Left ventricle myocardium inferior (tissue), 1 donor: ENCODE data around the gene SLC1A7. TPM values are rescaled to one million over a fixed set of nuclear protein-coding genes. Genes with fewer than 3 reads are reported as not detected.
"Not testable (repeated sequence)": the region's sequence is repeated elsewhere in the genome, so short reads cannot be mapped to it uniquely, and the experiment has no call there.

ENCODE experiments used
- DNase-seq: peaks from one replicate; pipeline ENCODE4 v3.0.0-alpha.2; 2020
- H3K27ac ChIP-seq: fragments of 200-600 bp; replicated peaks from 2 replicates; pipeline ENCODE4 v1.8.0; 2021
- H3K27me3 ChIP-seq: fragments of 200-600 bp; 2 replicates; pipeline ENCODE4 v1.8.0; 2021; ENCODE audit warnings: low read depth
- H3K36me3 ChIP-seq: fragments of 200-600 bp; 2 replicates; pipeline ENCODE4 v1.8.0; 2021
- H3K4me1 ChIP-seq: fragments of 200-600 bp; 2 replicates; pipeline ENCODE4 v1.8.0; 2021
- H3K4me3 ChIP-seq: fragments of 200-600 bp; 2 replicates; pipeline ENCODE4 v1.8.0; 2021; ENCODE audit warnings: mild to moderate bottlenecking, moderate library complexity
- H3K9me3 ChIP-seq: fragments of 200-600 bp; replicated peaks from 2 replicates; pipeline ENCODE4 v1.8.0; 2021
- intact Hi-C: fragments of 100-400 bp; cut with micrococcal nuclease; formaldehyde crosslinking; loops from one replicate; pipeline ENCODE4 v1.11.0; 2022
- total RNA-seq: library from RNA; stranded (reverse); fragmentation: NEBNext Ultra II Directional; extraction: Animal tissue kit (Norgen Biotek cat#: 25700); gene quantifications from one replicate; pipeline ENCODE4 v1.2.1, GENCODE V29; 2021
- TF ChIP-seq, protein P1 (sequence below): fragments of 200-600 bp; IDR thresholded peaks from 2 replicates; pipeline ENCODE4 v1.8.0; 2021; ENCODE audit warnings: antibody characterized with exemption, mild to moderate bottlenecking, borderline replicate concordance
- donor health status: DM: no; HTN: yes; CAD: no; lungs with severe emphysema.

Gene SLC1A7
- total RNA-seq, 1 donor from 2014 or later = 0.44 TPM

DNA sequence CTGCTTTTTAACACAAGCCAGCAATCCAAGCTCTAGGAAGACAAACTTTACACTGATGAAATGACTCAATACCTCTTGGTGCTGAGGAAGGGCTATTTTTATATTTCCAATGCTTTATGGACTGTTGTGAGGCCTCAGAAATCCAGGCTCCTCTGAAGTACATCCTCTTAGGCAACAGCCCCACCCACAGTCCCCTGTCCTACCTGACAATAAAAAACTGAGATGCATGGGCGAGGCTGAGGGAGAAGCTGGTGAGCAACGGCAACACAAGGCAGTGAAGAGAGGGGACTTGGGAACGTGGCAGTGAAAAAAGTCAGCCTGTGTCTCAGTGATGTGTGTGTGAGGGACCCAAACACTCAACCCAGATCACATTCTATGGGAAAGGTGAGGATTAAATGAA lies 44.1 kb upstream of the SLC1A7 start:
- Histone ChIP-seq H3K36me3 (no peaks in the 10 kb centered on the region), H3K4me1 (peaks cover 7% of the 10 kb centered on the region), H3K9me3 (no peaks in the 10 kb centered on the region), H3K4me3 (no peak overlapping the region), H3K27me3 (no peaks in the 10 kb centered on the region), H3K27ac (no peak overlapping the region)
- intact Hi-C loops = no loop called here
- DNase-seq = no peak
- TF ChIP-seq, protein P1, sequence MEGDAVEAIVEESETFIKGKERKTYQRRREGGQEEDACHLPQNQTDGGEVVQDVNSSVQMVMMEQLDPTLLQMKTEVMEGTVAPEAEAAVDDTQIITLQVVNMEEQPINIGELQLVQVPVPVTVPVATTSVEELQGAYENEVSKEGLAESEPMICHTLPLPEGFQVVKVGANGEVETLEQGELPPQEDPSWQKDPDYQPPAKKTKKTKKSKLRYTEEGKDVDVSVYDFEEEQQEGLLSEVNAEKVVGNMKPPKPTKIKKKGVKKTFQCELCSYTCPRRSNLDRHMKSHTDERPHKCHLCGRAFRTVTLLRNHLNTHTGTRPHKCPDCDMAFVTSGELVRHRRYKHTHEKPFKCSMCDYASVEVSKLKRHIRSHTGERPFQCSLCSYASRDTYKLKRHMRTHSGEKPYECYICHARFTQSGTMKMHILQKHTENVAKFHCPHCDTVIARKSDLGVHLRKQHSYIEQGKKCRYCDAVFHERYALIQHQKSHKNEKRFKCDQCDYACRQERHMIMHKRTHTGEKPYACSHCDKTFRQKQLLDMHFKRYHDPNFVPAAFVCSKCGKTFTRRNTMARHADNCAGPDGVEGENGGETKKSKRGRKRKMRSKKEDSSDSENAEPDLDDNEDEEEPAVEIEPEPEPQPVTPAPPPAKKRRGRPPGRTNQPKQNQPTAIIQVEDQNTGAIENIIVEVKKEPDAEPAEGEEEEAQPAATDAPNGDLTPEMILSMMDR = no peak

DNA sequence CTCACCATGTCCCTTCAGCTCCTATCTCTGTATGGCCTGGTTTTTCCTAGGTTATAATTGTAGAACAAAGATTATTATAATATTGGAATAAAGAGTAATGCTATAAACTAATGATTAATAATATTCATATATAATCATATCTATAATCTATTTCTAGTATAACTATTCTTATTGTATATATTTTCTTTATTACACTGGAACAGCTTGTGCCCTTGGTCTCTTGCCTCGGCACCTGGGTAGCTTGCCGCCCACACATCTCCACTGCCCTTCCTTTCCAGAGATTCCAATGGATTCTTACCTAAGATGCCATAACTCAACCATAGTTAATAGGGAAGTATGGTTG lies 43.5 kb upstream of the SLC1A7 start:
- H3K36me3 ChIP-seq, H3K27me3 ChIP-seq, H3K9me3 ChIP-seq, H3K27ac ChIP-seq, DNase-seq, H3K4me3 ChIP-seq, H3K4me1 ChIP-seq, intact Hi-C loops: not testable (repeated sequence)
- TF ChIP-seq, protein P1 = peak; percentile 24

DNA sequence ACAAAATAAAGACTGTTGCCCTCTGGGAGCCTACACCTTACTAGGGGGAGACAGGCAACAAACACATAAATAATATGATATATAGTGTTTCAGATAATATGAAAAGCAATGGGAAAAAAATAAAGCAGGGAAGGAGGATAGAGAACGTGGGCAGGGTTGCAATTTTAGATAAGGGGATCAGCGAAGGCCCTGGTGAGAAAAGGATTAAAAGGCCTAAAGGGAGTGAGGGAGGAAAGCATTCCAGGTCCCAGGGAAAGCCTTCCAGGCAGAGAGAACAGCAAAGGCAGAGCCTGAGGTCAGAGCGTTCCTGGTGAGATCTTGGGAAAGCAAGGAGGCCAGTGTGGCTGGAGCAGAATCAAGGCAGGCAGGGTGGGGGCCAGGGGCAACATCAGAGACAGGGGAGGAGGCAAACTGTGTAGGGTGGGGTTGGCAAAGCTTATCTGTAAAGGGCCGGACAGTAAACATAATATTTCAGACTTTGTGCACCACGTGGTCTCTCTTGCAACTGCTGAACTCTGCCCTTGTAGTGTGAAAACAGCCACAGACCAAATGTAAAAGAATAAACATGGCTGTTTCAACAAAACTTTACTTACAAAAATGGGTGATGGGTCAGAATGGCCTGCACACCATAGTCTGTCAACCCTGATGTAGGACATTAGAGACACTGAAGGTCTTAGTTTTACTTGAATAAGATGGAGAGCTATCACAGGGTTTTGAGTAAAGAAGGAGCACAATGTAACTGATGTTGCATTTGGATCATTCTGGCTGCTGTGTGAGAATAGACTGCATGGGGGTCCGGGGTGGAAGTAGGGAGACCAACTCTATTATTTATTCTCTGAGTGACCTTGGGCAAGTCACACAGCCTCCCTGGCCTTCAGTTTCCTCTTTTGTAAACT lies 40.9 kb upstream of the SLC1A7 start:
- peak overlapping the region; percentile 39 for H3K27ac ChIP-seq
- H3K36me3 ChIP-seq = no peaks in the 10 kb centered on the region
- no peaks in the 10 kb centered on the region for H3K27me3 ChIP-seq
- no peak overlapping the region for H3K4me3 ChIP-seq
- TF ChIP-seq, protein P1 = no peak
- intact Hi-C loops = no loop called here
- DNase-seq = peak; percentile 40
- peaks cover 7% of the 10 kb centered on the region for H3K4me1 ChIP-seq
- H3K9me3 ChIP-seq = no peaks in the 10 kb centered on the region

DNA sequence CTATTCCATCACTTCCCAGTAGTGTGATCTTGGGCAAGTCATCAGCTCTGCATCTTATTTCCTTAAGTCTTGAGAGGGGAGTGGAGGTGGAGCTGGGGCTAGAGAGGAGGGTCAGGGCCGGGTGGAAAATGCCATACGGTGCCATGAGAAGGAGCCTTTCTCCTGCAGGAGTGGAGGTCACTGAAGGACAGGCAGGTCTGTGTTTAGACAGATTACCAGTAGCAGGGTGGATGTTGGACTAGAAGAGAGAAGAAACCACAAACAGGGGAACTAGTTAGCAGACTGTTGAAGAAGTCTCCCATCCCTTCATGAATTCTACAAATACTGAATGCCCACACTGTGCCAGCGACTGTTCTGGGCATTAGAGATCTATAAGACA lies 40.3 kb upstream of the SLC1A7 start:
- peak overlapping the region; percentile 39 for H3K27ac ChIP-seq
- no peaks in the 10 kb centered on the region for H3K27me3 ChIP-seq
- no peak overlapping the region for H3K4me3 ChIP-seq
- H3K36me3 ChIP-seq = no peaks in the 10 kb centered on the region
- DNase-seq = no peak
- no peaks in the 10 kb centered on the region for H3K9me3 ChIP-seq
- peaks cover 7% of the 10 kb centered on the region for H3K4me1 ChIP-seq
- TF ChIP-seq, protein P1 = no peak
- intact Hi-C loops = no loop called here

DNA sequence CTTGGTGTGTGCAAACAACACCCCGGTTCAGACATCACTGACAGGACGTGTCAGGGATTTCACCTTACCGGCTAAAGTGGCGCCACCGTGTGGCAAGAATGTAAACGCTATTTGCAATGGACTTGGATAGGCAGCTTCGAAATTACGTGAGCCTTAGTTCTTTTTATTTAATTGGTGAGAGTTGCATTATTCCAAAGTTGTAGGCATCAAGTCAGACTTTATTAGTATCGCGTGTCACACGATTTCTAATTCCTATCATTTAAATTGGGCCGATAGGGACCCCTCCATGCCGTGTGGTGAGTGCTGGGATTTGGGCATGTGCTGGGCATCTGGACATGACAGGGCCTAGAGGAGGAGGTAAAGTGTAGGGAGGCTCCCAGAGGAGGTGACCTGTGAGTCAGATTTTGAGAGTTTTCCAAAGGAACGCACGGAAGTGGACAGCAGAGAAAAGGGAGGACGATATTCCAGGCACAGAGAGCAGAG lies 39.7 kb upstream of the SLC1A7 start:
- DNase-seq = peak; percentile 79
- H3K27ac ChIP-seq = peak overlapping the region; percentile 39
- H3K27me3 ChIP-seq = no peaks in the 10 kb centered on the region
- no peaks in the 10 kb centered on the region for H3K36me3 ChIP-seq
- TF ChIP-seq, protein P1 = peak; percentile 89
- intact Hi-C loops = no loop called here
- H3K9me3 ChIP-seq = no peaks in the 10 kb centered on the region
- H3K4me1 ChIP-seq = peaks cover 10% of the 10 kb centered on the region
- H3K4me3 ChIP-seq = no peak overlapping the region
